ENCODE data around the gene CCDC91.

DNA sequence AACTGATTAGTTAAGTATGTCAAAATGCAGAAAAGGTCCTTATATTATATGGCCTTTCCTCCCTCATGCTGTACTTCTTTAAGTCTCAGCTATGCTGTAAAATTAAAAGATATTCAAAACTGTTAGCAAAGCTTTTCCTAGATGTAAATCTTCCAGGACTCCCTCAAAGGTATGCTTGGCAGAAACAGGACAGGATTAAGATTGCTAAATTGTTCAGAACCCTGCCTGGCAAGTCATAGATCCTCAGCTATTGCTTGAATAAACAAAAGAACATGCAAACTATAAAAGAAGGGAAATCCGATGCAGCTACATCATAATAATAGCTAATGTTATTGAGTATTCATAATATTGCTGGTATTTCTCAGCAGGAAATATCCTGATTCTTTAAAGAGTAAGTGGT is 322.6 kb downstream of the CCDC91 start:
- TF ChIP-seq EP300 (conservative IDR thresholded peaks at IDR 0.05; ENCODE audit: poor library complexity, severe bottlenecking): no peak
- TF ChIP-seq, protein P1, sequence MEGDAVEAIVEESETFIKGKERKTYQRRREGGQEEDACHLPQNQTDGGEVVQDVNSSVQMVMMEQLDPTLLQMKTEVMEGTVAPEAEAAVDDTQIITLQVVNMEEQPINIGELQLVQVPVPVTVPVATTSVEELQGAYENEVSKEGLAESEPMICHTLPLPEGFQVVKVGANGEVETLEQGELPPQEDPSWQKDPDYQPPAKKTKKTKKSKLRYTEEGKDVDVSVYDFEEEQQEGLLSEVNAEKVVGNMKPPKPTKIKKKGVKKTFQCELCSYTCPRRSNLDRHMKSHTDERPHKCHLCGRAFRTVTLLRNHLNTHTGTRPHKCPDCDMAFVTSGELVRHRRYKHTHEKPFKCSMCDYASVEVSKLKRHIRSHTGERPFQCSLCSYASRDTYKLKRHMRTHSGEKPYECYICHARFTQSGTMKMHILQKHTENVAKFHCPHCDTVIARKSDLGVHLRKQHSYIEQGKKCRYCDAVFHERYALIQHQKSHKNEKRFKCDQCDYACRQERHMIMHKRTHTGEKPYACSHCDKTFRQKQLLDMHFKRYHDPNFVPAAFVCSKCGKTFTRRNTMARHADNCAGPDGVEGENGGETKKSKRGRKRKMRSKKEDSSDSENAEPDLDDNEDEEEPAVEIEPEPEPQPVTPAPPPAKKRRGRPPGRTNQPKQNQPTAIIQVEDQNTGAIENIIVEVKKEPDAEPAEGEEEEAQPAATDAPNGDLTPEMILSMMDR (IDR thresholded peaks at IDR 0.05; ENCODE audit: poor library complexity, severe bottlenecking): no peak
- no peak for TF ChIP-seq POLR2AphosphoS5 (IDR thresholded peaks at IDR 0.05)
- TF ChIP-seq RAD21 (conservative IDR thresholded peaks at IDR 0.05): no peak
- no peak for TF ChIP-seq EZH2 (IDR thresholded peaks at IDR 0.05; ENCODE audit: borderline replicate concordance, insufficient read depth, low read length, poor library complexity, severe bottlenecking)
- TF ChIP-seq, protein P2, sequence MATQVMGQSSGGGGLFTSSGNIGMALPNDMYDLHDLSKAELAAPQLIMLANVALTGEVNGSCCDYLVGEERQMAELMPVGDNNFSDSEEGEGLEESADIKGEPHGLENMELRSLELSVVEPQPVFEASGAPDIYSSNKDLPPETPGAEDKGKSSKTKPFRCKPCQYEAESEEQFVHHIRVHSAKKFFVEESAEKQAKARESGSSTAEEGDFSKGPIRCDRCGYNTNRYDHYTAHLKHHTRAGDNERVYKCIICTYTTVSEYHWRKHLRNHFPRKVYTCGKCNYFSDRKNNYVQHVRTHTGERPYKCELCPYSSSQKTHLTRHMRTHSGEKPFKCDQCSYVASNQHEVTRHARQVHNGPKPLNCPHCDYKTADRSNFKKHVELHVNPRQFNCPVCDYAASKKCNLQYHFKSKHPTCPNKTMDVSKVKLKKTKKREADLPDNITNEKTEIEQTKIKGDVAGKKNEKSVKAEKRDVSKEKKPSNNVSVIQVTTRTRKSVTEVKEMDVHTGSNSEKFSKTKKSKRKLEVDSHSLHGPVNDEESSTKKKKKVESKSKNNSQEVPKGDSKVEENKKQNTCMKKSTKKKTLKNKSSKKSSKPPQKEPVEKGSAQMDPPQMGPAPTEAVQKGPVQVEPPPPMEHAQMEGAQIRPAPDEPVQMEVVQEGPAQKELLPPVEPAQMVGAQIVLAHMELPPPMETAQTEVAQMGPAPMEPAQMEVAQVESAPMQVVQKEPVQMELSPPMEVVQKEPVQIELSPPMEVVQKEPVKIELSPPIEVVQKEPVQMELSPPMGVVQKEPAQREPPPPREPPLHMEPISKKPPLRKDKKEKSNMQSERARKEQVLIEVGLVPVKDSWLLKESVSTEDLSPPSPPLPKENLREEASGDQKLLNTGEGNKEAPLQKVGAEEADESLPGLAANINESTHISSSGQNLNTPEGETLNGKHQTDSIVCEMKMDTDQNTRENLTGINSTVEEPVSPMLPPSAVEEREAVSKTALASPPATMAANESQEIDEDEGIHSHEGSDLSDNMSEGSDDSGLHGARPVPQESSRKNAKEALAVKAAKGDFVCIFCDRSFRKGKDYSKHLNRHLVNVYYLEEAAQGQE (IDR thresholded peaks at IDR 0.05; ENCODE audit: borderline replicate concordance): no peak
- no peak for TF ChIP-seq TAF1 (IDR thresholded peaks at IDR 0.05; ENCODE audit: low read depth)

Measured in neural cell (in vitro differentiated cells).